Measurements from ENCODE around the gene KPNA1. TPM values are rescaled to one million over a fixed set of nuclear protein-coding genes. Genes with fewer than 3 reads are reported as not detected.

The KPNA1 gene
- total RNA-seq, 4 donors from 2014 or later = 30.0 to 38.1 (median 34.5) TPM

DNA sequence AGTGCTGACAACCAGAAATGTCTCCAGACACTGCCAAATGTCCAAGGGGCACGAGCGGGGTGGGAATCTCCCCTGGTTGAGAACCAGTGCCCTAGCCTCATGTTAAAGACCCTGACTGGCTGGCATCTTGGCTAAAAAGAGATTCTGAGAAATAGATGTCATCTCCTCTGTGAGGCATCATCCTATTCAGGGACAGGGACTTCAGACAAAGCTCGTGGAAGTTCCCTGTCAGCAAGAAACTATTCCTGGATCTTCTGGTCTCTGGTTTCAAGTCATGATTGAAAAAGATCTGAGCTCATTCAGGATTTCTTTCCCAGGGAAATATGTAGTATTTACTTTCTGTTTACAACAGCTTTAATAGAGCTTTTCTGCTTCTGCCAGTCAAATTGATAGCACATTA is 109.7 kb downstream of the KPNA1 start:
- no peaks in the 10 kb centered on the region for H3K27me3 ChIP-seq
- 64 to 88% methylated on average over 1 to 3 of the region's 3 CpGs for WGBS, 2 donors
- intact Hi-C loops (cut with DNase I) = no loop called here
- peaks cover 0 to 77% (median 19%) of the 10 kb centered on the region in 3 donors for H3K36me3 ChIP-seq
- TF ChIP-seq POLR2A (IDR thresholded peaks at IDR 0.05) = no peak
- TF ChIP-seq, protein P1, sequence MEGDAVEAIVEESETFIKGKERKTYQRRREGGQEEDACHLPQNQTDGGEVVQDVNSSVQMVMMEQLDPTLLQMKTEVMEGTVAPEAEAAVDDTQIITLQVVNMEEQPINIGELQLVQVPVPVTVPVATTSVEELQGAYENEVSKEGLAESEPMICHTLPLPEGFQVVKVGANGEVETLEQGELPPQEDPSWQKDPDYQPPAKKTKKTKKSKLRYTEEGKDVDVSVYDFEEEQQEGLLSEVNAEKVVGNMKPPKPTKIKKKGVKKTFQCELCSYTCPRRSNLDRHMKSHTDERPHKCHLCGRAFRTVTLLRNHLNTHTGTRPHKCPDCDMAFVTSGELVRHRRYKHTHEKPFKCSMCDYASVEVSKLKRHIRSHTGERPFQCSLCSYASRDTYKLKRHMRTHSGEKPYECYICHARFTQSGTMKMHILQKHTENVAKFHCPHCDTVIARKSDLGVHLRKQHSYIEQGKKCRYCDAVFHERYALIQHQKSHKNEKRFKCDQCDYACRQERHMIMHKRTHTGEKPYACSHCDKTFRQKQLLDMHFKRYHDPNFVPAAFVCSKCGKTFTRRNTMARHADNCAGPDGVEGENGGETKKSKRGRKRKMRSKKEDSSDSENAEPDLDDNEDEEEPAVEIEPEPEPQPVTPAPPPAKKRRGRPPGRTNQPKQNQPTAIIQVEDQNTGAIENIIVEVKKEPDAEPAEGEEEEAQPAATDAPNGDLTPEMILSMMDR (IDR thresholded peaks at IDR 0.05) = no peak
- H3K27ac ChIP-seq = no peak overlapping the region
- no peaks in the 10 kb centered on the region for H3K9me3 ChIP-seq
- H3K4me3 ChIP-seq = no peak overlapping the region
- H3K4me1 ChIP-seq = peaks cover 0 to 3% (median 0%) of the 10 kb centered on the region in 3 donors
- DNase-seq = no peak

- H3K9me3 ChIP-seq = no peaks in the 10 kb centered on the region
- H3K27ac ChIP-seq = no peak overlapping the region
- DNase-seq = no peak
- intact Hi-C loops (cut with DNase I) = no loop called here
- WGBS, 2 donors = 77 to 84% methylated on average over 6 of the region's 6 CpGs
- peaks cover 0 to 74% (median 16%) of the 10 kb centered on the region in 3 donors for H3K36me3 ChIP-seq
- no peak overlapping the region for H3K4me3 ChIP-seq
- no peaks in the 10 kb centered on the region for H3K4me1 ChIP-seq
- no peaks in the 10 kb centered on the region for H3K27me3 ChIP-seq
- TF ChIP-seq POLR2A (IDR thresholded peaks at IDR 0.05) = no peak
- TF ChIP-seq, protein P1 (IDR thresholded peaks at IDR 0.05) = no peak
These were observed 111.2 kb downstream of the KPNA1 start for GRCh38 chr3:122403489-122403888.

GRCh38 chr3:122398920-122399319 is 115.8 kb downstream of the KPNA1 start:
- H3K27ac ChIP-seq = no peak overlapping the region
- H3K36me3 ChIP-seq = peaks cover 0 to 34% (median 0%) of the 10 kb centered on the region in 3 donors
- no peak for DNase-seq
- WGBS, 2 donors = 96 to 97% methylated on average over 2 of the region's 2 CpGs
- TF ChIP-seq, protein P1 (IDR thresholded peaks at IDR 0.05) = no peak
- no peak for TF ChIP-seq POLR2A (IDR thresholded peaks at IDR 0.05)
- intact Hi-C loops (cut with DNase I) = loop anchor here (10.0 kb wide), 1 partner anchor 286 kb away; the partner anchor contains the start of gene PARP14
- no peaks in the 10 kb centered on the region for H3K27me3 ChIP-seq
- no peak overlapping the region for H3K4me3 ChIP-seq
- no peaks in the 10 kb centered on the region for H3K9me3 ChIP-seq
- H3K4me1 ChIP-seq = peaks cover 0 to 3% (median 0%) of the 10 kb centered on the region in 3 donors

DNA sequence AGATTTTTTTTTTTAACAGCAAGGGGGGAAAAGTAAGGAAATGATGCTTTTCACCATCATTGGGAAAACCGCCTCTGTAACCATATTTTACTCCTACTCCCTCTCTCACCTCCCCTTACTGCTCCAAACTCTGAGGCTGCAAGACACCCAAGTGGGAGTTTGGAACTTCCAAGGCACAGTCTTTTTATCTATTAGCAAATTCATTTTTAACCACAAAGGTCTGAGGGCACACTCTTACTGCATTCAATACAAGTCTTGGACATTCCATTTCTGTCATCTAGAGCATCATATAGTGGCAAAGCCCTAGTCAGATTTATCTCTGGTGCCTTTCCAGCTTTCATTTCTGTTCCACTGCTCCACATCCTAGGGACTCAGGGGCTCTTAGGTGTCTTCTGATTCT is 117.5 kb downstream of the KPNA1 start:
- 96 to 100% methylated on average over 1 of the region's 1 CpG for WGBS, 2 donors
- intact Hi-C loops (cut with DNase I) = loop anchor here (10.0 kb wide), 1 partner anchor 288 kb away; the partner anchor contains the start of gene PARP14
- peaks cover 0 to 29% (median 0%) of the 10 kb centered on the region in 3 donors for H3K36me3 ChIP-seq
- TF ChIP-seq, protein P1 (IDR thresholded peaks at IDR 0.05) = no peak
- TF ChIP-seq POLR2A (IDR thresholded peaks at IDR 0.05) = no peak
- H3K27me3 ChIP-seq = no peaks in the 10 kb centered on the region
- no peak overlapping the region for H3K4me3 ChIP-seq
- H3K27ac ChIP-seq = no peak overlapping the region
- H3K4me1 ChIP-seq = peaks cover 0 to 16% (median 3%) of the 10 kb centered on the region in 3 donors
- H3K9me3 ChIP-seq = no peaks in the 10 kb centered on the region
- DNase-seq = no peak

GRCh38 chr3:122396511-122396910 is 118.2 kb downstream of the KPNA1 start:
- Histone ChIP-seq H3K4me1 (peaks cover 0 to 22% (median 3%) of the 10 kb centered on the region in 3 donors), H3K27ac (no peak overlapping the region), H3K36me3 (peaks cover 0 to 29% (median 0%) of the 10 kb centered on the region in 3 donors), H3K27me3 (no peaks in the 10 kb centered on the region), H3K9me3 (no peaks in the 10 kb centered on the region), H3K4me3 (no peak overlapping the region)
- DNase-seq = no peak
- intact Hi-C loops (cut with DNase I) = loop anchor here (10.0 kb wide), 1 partner anchor 288 kb away; the partner anchor contains the start of gene PARP14
- no peak for TF ChIP-seq POLR2A (IDR thresholded peaks at IDR 0.05)
- TF ChIP-seq, protein P1 (IDR thresholded peaks at IDR 0.05) = no peak

Data from esophagus squamous epithelium (tissue), 5 donors.